GM18858 (cell line): ENCODE results near the gene UBN2.

Experiments
- ATAC-seq: cut with Tn5 transposase; IDR thresholded peaks from one replicate; pipeline ENCODE4 v1.9.1; 2021; ENCODE audit not compliant: unreplicated experiment

UBN2 gene

DNA sequence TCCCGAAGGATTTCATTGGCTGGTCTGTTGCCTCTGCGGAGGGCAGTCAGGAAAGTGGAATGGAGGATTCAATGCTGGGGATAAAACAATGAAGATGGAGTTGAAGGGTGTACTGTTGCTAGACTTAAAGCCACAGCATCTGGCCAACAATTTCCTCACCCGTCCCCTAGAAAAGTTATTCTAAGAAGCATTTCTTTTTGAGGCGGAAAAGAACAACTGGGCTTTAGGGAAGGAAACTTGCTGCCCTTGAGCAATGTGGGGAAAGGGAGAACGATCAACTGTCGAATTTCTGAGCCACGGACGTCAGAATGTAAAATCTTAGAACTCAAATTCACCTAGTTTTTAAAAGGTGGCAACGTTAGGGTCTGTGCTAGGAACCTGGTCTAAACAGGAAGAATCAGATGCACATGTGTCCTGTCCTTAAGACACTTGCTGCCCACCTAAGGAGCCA, 110.8 kb downstream of the UBN2 start:
- ATAC-seq = no peak

DNA sequence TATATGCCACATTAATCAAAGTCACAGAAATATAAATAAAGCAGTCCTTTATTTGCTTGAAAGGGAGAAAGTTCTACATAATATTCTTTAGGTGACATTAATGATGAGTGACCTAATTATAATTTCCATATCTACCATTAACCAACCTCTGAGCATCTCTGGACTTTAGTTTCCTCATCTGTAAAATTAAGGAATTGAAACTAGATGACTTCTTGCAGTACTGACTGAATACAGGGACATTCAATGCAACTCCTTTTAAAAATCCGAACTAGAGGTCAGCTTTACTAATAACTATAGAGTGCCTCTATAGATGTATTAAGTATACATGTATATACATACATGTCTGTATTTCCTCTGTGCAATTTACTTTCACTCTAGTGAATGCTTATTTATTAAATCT, 114.0 kb downstream of the UBN2 start:
- ATAC-seq = no peak

DNA sequence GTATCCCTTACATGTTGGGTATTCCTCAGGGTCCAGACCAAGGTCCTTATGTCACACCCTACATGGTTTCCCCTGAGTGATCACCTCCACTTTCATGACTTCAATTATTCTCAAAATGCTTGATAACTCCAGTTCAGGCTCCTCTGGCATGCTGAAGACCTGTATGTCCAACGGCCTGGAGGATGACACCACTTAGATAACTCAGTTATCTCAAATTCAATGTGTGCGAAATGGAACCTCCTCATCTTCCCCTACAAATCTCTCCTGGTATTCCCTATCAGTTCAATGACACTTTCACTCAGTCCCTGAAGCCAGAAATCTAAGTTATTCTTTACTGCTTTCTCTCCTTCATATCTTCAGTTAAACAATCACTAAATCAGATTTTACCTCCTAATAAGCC, 120.0 kb downstream of the UBN2 start:
- no peak for ATAC-seq

DNA sequence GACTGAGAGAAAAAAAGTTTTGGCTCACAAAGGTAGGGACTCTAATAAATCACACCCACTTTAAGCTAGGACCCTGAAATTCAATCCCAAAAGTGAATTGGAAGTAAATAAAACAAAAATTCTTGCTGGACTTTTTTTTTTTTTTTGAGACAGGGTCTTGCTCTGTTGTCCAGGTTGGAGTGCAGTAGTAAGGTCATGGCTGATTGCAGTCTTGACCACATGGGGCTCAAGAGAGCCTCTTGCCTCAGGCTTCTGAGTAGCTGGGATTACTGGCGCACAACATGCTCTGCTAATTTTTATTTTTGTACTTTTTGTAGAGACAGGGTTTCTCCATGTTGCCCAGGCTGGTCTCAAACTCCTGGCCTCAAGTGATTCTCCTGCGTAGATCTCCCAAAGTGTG, 123.7 kb downstream of the UBN2 start:
- ATAC-seq = no peak

DNA sequence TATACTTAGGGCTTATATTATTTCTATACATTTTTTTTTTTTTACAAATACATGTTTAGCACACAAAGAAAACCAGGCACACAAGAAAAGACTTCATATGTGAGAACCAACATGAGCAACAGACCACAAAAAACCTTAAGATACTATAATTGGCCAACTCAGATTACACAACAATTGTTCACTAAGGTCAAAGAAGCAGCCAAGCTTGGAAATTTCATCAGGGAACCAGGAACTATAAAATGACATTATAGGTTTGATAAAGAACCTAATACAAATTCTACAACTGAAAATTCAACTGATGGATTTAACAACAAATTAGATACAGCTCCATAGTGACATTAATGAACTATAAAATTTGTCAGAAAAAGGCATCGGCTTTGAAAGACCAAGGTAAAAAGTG, 124.3 kb downstream of the UBN2 start:
- no peak for ATAC-seq
